Left ventricle myocardium inferior (tissue), 1 donor: ENCODE results near the gene POMT1. TPM values are rescaled to one million over a fixed set of nuclear protein-coding genes. Genes with fewer than 3 reads are reported as not detected.
"Not testable (repeated sequence)": the region's sequence is repeated elsewhere in the genome, so short reads cannot be mapped to it uniquely, and the experiment has no call there.

ENCODE experiments used
- DNase-seq: peaks from one replicate; pipeline ENCODE4 v3.0.0-alpha.2; 2020
- H3K27ac ChIP-seq: fragments of 200-600 bp; replicated peaks from 2 replicates; pipeline ENCODE4 v1.8.0; 2021
- H3K27me3 ChIP-seq: fragments of 200-600 bp; 2 replicates; pipeline ENCODE4 v1.8.0; 2021; ENCODE audit warnings: low read depth
- H3K36me3 ChIP-seq: fragments of 200-600 bp; 2 replicates; pipeline ENCODE4 v1.8.0; 2021
- H3K4me1 ChIP-seq: fragments of 200-600 bp; 2 replicates; pipeline ENCODE4 v1.8.0; 2021
- H3K4me3 ChIP-seq: fragments of 200-600 bp; 2 replicates; pipeline ENCODE4 v1.8.0; 2021; ENCODE audit warnings: mild to moderate bottlenecking, moderate library complexity
- H3K9me3 ChIP-seq: fragments of 200-600 bp; replicated peaks from 2 replicates; pipeline ENCODE4 v1.8.0; 2021
- CTCF ChIP-seq: fragments of 200-600 bp; IDR thresholded peaks from 2 replicates; pipeline ENCODE4 v1.8.0; 2021; ENCODE audit warnings: antibody characterized with exemption, mild to moderate bottlenecking, borderline replicate concordance
- intact Hi-C: fragments of 100-400 bp; cut with micrococcal nuclease; formaldehyde crosslinking; loops from one replicate; pipeline ENCODE4 v1.11.0; 2022
- total RNA-seq: library from RNA; stranded (reverse); fragmentation: NEBNext Ultra II Directional; extraction: Animal tissue kit (Norgen Biotek cat#: 25700); gene quantifications from one replicate; pipeline ENCODE4 v1.2.1, GENCODE V29; 2021
- donor health status: DM: no; HTN: yes; CAD: no; lungs with severe emphysema.

POMT1 gene
- total RNA-seq, 1 donor from 2014 or later = 19.3 TPM

GRCh38 chr9:131469951-131470350 lies 32.8 kb upstream of the POMT1 start:
- DNase-seq = no peak
- Histone ChIP-seq H3K9me3 (peaks cover 11% of the 10 kb centered on the region), H3K36me3 (peaks cover 99% of the 10 kb centered on the region), H3K27me3 (no peaks in the 10 kb centered on the region), H3K4me1 (peaks cover 5% of the 10 kb centered on the region), H3K4me3 (no peak overlapping the region), H3K27ac (no peak overlapping the region)
- intact Hi-C loops = loop anchor here (10.0 kb wide), 1 partner anchor 105 kb away; no protein-coding TSS in a partner anchor
- no peak for TF ChIP-seq CTCF

GRCh38 chr9:131470581-131470991 lies 32.1 kb upstream of the POMT1 start:
- no peak for DNase-seq

GRCh38 chr9:131472085-131472484 lies 30.6 kb upstream of the POMT1 start:
- H3K4me3 ChIP-seq, H3K27me3 ChIP-seq, H3K27ac ChIP-seq, DNase-seq: not testable (repeated sequence)
- Histone ChIP-seq H3K4me1 (peaks cover 24% of the 10 kb centered on the region), H3K36me3 (peaks cover 99% of the 10 kb centered on the region), H3K9me3 (peaks cover 11% of the 10 kb centered on the region)
- intact Hi-C loops = loop anchor here (10.0 kb wide), 1 partner anchor 107 kb away; no protein-coding TSS in a partner anchor

More at GRCh38 chr9:131470581-131470991, 32.1 kb upstream of the POMT1 start:
- Histone ChIP-seq H3K27ac (no peak overlapping the region), H3K27me3 (no peaks in the 10 kb centered on the region), H3K9me3 (peaks cover 11% of the 10 kb centered on the region), H3K36me3 (peaks cover 99% of the 10 kb centered on the region), H3K4me3 (no peak overlapping the region), H3K4me1 (peaks cover 9% of the 10 kb centered on the region)
- TF ChIP-seq CTCF = no peak
- intact Hi-C loops = loop anchor here (10.0 kb wide), 1 partner anchor 106 kb away; no protein-coding TSS in a partner anchor

DNA sequence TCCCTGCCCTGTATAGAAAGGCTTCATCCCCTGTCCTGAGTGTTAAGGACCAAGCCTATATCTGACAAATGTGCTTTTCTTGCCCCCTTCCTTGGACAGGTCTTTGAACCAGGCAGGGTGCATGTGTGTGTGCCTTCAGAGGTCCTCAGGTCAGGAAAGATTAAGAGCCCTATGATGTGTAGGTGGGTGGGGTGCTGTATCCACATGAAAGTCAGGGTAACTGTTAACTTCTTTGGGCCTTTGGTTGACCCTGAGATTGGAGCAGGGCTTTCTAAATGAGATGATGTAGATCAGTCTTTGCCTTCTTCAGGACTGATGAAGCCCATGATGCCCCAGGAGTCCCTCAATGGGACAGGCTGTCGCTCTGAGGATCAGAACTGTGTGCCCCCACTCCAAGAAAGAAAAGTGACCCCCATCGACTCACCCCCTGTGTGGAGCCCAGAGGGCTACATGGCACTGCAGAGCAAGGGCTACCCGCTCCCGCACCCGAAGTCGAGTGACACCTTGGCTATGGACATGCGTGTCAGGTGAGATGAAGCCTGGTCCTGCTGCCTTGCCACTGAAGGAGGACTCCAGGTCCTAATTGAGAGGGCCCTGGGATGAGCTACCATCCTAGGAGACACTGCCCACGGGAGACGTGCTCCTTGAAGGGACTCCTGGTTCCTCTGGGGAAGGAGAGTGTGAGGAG lies 29.4 kb upstream of the POMT1 start:
- Histone ChIP-seq H3K36me3 (peaks cover 99% of the 10 kb centered on the region), H3K9me3 (peaks cover 11% of the 10 kb centered on the region), H3K27ac (no peak overlapping the region), H3K4me3 (no peak overlapping the region), H3K4me1 (peaks cover 32% of the 10 kb centered on the region), H3K27me3 (no peaks in the 10 kb centered on the region)
- no peak for TF ChIP-seq CTCF
- DNase-seq = no peak
- intact Hi-C loops = loop anchor here (10.0 kb wide), 1 partner anchor 109 kb away; no protein-coding TSS in a partner anchor

DNA sequence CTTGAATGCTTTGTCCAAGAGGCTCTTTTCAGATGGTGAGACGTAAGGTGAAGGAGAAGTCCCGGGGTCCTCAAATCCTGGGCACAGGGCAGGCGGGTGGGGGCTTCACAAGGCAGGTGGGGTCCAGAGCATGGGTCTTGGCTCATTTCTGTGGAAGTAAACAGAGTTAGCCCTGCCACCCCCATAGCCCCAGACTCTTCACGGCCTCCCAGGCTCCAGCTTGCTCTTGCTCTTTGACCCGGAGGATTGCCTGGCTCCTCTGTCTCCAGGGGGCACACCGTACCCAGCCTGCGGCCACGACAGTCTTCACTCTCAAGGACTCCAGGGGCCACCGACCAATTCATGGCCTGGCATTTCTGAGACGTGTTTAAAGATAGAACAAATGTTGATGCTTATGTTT lies 28.8 kb upstream of the POMT1 start:
- H3K4me1 ChIP-seq = peaks cover 37% of the 10 kb centered on the region
- no peak for DNase-seq
- intact Hi-C loops = loop anchor here (10.0 kb wide), 1 partner anchor 109 kb away; no protein-coding TSS in a partner anchor
- H3K36me3 ChIP-seq = peaks cover 100% of the 10 kb centered on the region
- H3K4me3 ChIP-seq = no peak overlapping the region
- no peak overlapping the region for H3K27ac ChIP-seq
- TF ChIP-seq CTCF = no peak
- peaks cover 11% of the 10 kb centered on the region for H3K9me3 ChIP-seq
- H3K27me3 ChIP-seq = no peaks in the 10 kb centered on the region

DNA sequence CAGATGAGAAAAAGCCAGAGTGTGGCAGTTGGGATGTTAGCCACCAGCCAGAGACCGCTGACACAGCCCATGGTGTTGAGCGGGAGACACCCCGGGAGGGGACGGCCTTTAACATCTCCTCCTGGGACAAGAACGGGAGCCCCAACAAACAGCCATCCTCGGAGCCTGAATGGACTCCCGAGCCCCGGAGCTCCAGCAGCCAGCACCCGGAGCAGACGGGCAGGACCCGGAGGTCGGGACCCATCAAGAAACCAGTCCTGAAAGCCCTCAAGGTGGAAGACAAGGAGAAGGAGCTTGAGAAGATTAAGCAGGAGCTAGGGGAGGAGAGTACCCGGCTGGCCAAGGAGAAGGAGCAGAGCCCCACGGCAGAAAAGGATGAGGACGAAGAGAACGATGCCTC lies 28.0 kb upstream of the POMT1 start:
- DNase-seq = no peak
- peaks cover 100% of the 10 kb centered on the region for H3K36me3 ChIP-seq
- intact Hi-C loops = loop anchor here (10.0 kb wide), 1 partner anchor 110 kb away; no protein-coding TSS in a partner anchor
- TF ChIP-seq CTCF = no peak
- H3K4me3 ChIP-seq = no peak overlapping the region
- no peaks in the 10 kb centered on the region for H3K27me3 ChIP-seq
- H3K4me1 ChIP-seq = peaks cover 39% of the 10 kb centered on the region
- H3K9me3 ChIP-seq = peaks cover 11% of the 10 kb centered on the region
- peak overlapping the region; percentile 84 for H3K27ac ChIP-seq
